ENCODE data around the gene THSD4.

The THSD4 gene

GRCh38 chr15:71219645-71220044, 104.4 kb downstream of the THSD4 start:
- no peak for TF ChIP-seq GABPA (IDR thresholded peaks at IDR 0.05; ENCODE audit: low read depth)
- TF ChIP-seq, protein P1, sequence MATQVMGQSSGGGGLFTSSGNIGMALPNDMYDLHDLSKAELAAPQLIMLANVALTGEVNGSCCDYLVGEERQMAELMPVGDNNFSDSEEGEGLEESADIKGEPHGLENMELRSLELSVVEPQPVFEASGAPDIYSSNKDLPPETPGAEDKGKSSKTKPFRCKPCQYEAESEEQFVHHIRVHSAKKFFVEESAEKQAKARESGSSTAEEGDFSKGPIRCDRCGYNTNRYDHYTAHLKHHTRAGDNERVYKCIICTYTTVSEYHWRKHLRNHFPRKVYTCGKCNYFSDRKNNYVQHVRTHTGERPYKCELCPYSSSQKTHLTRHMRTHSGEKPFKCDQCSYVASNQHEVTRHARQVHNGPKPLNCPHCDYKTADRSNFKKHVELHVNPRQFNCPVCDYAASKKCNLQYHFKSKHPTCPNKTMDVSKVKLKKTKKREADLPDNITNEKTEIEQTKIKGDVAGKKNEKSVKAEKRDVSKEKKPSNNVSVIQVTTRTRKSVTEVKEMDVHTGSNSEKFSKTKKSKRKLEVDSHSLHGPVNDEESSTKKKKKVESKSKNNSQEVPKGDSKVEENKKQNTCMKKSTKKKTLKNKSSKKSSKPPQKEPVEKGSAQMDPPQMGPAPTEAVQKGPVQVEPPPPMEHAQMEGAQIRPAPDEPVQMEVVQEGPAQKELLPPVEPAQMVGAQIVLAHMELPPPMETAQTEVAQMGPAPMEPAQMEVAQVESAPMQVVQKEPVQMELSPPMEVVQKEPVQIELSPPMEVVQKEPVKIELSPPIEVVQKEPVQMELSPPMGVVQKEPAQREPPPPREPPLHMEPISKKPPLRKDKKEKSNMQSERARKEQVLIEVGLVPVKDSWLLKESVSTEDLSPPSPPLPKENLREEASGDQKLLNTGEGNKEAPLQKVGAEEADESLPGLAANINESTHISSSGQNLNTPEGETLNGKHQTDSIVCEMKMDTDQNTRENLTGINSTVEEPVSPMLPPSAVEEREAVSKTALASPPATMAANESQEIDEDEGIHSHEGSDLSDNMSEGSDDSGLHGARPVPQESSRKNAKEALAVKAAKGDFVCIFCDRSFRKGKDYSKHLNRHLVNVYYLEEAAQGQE (IDR thresholded peaks at IDR 0.05; ENCODE audit: insufficient replicate concordance, low read depth) = no peak
- TF ChIP-seq CTCF (IDR thresholded peaks at IDR 0.05; ENCODE audit: insufficient read depth, low read length) = no peak
- TF ChIP-seq POLR2AphosphoS5 (IDR thresholded peaks at IDR 0.05; ENCODE audit: low read depth) = no peak
- Histone ChIP-seq H3K27me3 (ENCODE audit: insufficient read depth, poor library complexity, severe bottlenecking) (peaks cover 6% of the 10 kb centered on the region), H3K4me3 (replicated peaks; ENCODE audit: insufficient read depth, low read length) (no peak overlapping the region), H3K27ac (replicated peaks) (no peak overlapping the region)
- DNase-seq (ENCODE audit: low read depth in 1 of 2, low spot score in 1 of 2) = no peak

- H3K4me3 ChIP-seq (replicated peaks; ENCODE audit: insufficient read depth, low read length) = no peak overlapping the region
- no peak for DNase-seq (ENCODE audit: low read depth in 1 of 2, low spot score in 1 of 2)
- TF ChIP-seq, protein P1 (IDR thresholded peaks at IDR 0.05; ENCODE audit: insufficient replicate concordance, low read depth) = no peak
- TF ChIP-seq POLR2AphosphoS5 (IDR thresholded peaks at IDR 0.05; ENCODE audit: low read depth) (no peak), SPI1 (IDR thresholded peaks at IDR 0.05; ENCODE audit: borderline replicate concordance, low read depth) (no peak), GABPA (IDR thresholded peaks at IDR 0.05; ENCODE audit: low read depth) (no peak), CTCF (IDR thresholded peaks at IDR 0.05; ENCODE audit: insufficient read depth, low read length) (no peak)
These were observed 105.6 kb downstream of the THSD4 start for GRCh38 chr15:71220828-71221227.

GRCh38 chr15:71221417-71221816, 106.1 kb downstream of the THSD4 start:
- TF ChIP-seq SPI1 (IDR thresholded peaks at IDR 0.05; ENCODE audit: borderline replicate concordance, low read depth) (no peak), CTCF (IDR thresholded peaks at IDR 0.05; ENCODE audit: insufficient read depth, low read length) (no peak), GABPA (IDR thresholded peaks at IDR 0.05; ENCODE audit: low read depth) (no peak), POLR2AphosphoS5 (IDR thresholded peaks at IDR 0.05; ENCODE audit: low read depth) (no peak)
- TF ChIP-seq, protein P1 (IDR thresholded peaks at IDR 0.05; ENCODE audit: insufficient replicate concordance, low read depth) = no peak
- Histone ChIP-seq H3K27ac (replicated peaks) (no peak overlapping the region), H3K4me3 (replicated peaks; ENCODE audit: insufficient read depth, low read length) (no peak overlapping the region), H3K27me3 (ENCODE audit: insufficient read depth, poor library complexity, severe bottlenecking) (peaks cover 4% of the 10 kb centered on the region)
- no peak for DNase-seq (ENCODE audit: low read depth in 1 of 2, low spot score in 1 of 2)

More at GRCh38 chr15:71220828-71221227, 105.6 kb downstream of the THSD4 start:
- no peak overlapping the region for H3K27ac ChIP-seq (replicated peaks)
- H3K27me3 ChIP-seq (ENCODE audit: insufficient read depth, poor library complexity, severe bottlenecking) = peaks cover 4% of the 10 kb centered on the region

Measured in HL-60 (cell line).